Left lobe of liver (tissue), 2 donors: Measurements from ENCODE around the gene LCN9. TPM values are rescaled to one million over a fixed set of nuclear protein-coding genes. Genes with fewer than 3 reads are reported as not detected.

Experiments
- ATAC-seq: fragments of 200-7000 bp; cut with Tn5 transposase; one replicate; pipeline ENCODE4 v1.9.1; 2020; ENCODE audit warnings: mild to moderate bottlenecking, moderate library complexity
- DNase-seq: peaks from one replicate; pipeline ENCODE4 v3.0.0-alpha.2; 2020; ENCODE audit warnings: low spot score
- total RNA-seq: library from RNA; stranded (reverse); gene quantifications from one replicate; pipeline ENCODE4 v1.2.1, GENCODE V29; 2021
- donor health status: DM: no; HTN: no; CAD: no; lungs with moderate emphysema.
- donor health status: DM: no; HTN: yes; CAD: no.

LCN9 gene
- total RNA-seq, 1 donor from 2014 or later, result not detected

DNA sequence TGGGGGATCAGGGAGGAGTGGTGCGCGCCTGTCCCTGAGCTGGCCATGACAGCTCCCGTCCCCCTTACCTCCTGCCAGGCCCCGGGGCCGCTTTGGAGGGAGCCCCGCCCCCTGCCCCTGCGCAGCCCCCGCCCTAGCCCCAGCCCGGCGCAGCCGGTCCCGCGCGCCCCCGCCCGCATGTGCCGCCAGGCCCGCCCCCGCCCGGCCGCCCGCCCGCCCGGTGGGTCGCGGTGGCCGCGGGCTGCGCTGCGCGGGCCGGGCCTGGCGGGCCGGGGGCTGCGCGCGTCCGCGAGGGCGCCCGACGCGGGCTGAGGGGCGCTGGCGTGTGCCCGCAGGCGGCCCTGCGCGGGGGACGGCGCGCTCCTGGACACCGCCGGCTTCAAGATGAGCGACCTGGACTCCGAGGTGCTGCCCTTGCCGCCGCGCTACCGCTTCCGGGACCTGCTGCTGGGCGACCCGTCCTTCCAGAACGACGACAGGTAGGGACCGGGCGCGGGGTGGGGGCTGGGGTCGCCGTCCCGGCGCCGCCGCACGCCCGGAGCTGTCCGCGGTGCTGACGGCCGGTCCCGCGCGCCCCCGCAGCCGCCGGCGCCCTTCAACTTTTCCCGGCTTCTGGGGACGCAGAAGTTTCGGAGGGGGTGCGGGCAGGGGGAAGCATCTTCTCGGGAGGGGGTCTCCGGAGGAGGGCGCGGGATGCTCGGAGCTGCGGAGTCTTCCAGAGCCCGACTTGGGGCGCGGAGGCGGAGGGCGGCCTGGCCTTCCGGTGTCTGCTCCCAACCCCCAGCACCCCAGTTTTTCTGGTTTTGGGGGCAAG lies 51.3 kb downstream of the LCN9 start:
- DNase-seq, result no peak
- ATAC-seq, result peak; percentile 23

DNA sequence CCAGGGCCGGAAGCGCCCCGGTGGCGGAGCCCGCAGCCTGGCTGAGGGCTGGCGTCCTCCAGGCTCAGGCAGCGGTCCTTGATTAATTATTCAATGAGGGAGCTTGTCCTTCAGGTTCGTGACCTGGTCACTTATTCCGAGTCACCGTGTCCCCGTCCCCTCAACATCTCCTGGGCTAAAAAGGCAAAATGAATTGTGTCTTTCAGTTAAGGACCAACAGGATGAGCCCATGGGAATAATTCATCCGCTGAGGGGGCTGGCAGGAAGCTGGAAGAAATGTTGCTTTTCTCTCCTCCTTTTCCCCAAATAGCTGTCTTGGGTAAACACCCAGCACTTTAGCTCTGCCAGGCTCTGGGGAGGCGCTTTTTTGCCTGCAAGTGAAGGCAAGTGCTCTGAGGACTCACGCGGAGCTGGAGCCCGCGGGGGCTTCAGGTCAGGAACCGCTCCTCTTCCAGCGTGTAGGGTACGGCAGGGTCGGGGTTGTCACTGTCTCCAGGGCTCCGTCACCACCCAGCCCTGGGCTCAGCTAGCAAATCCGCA lies 52.0 kb downstream of the LCN9 start:
- DNase-seq (no peak), ATAC-seq (no peak)

DNA sequence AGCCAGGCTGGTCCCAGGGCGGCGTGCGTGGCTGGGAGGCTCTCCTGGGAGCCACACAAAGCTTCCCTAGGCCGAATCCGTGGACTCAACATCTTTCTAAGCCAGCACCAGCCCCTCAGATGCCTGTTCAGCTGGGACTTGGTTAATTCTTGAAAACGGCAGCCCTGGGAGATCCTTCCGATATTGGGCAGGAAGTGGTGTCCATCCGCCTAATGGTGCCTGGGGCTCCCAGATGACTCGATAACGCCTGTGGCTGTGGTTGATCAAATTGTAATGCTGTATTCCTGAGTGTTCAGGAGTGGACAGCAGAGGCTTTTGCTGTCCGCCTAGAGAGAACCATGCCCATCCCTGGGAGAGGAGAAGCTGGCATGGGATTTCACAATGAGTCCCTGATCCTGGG lies 52.9 kb downstream of the LCN9 start:
- DNase-seq (no peak), ATAC-seq (no peak)

Other genes starting within 250 kb of the LCN9 start
- gene PPP1R26, start 183.5 kb upstream of the LCN9 start, total RNA-seq, result 7.4 TPM
- gene MRPS2, start 162.6 kb upstream of the LCN9 start, total RNA-seq, result 30.7 TPM
- gene LCN1, start 141.9 kb upstream of the LCN9 start, total RNA-seq, result not detected
- not detected for gene OBP2A, start 117.2 kb upstream of the LCN9 start, total RNA-seq
- not detected for gene PAEP, start 101.6 kb upstream of the LCN9 start, total RNA-seq
- gene GLT6D1, start 23.8 kb upstream of the LCN9 start, total RNA-seq, result not detected
- not detected for gene SOHLH1, start 36.2 kb downstream of the LCN9 start, total RNA-seq
- gene KCNT1, start 38.9 kb downstream of the LCN9 start, total RNA-seq, result not detected
- 10.7 TPM for gene CAMSAP1, start 244.2 kb downstream of the LCN9 start, total RNA-seq